ENCODE results near the gene CPXM2.
A peak's percentile ranks its signal among the peaks of the same experiment; 100 is the strongest.

Gene CPXM2

DNA sequence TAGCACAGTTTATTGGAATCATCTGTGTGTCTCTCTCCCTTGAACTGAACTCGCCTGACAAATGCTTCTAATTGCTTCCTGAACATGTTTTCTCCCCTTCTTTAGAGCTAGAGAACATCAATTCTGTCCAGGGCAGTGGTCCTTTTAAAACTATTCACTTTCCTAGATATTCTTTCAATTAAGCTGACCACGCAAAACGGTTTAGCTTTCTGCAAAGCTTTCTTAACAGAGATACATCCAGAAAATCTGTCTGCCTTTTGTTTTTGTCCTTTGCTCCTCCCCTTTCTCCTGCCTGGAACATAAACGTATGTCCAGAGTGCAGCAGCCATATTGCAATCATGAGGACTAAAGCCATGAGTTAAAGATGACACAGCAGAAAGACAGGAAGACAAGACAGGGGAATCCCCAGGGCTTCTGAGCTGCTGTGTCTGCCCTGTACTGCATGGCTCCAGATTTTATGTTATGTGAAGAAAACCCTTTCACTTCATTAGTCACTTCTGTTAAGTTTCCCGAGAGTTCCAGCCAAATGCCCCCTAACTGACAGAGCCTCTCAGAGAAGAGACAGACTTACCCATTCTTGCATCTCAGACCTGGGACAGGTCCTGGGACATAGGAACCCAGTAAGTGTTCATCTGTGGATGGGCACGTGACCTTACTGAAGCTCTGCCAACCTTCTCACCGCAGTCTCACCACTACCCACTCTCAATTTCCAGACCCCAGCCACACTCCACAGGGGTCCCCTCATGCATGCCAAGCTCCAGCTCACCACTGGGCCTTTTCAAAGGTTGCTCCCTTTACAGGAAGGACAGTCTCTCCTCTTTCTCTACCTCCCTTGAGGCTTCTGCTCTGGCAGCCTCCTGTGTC is 35.0 kb upstream of the CPXM2 start:
- H4K20me1 ChIP-seq = no peaks in the 10 kb centered on the region
- peaks cover 26% of the 10 kb centered on the region for H3K9me3 ChIP-seq
- TF ChIP-seq Cebpa-rat (IDR thresholded peaks at IDR 0.05) = no peak
- no peaks in the 10 kb centered on the region for H3K27me3 ChIP-seq
- no peak overlapping the region for H3K4me3 ChIP-seq
- H3K27ac ChIP-seq = no peak overlapping the region
- H3K4me2 ChIP-seq = peak overlapping the region; percentile 46
- H3K9ac ChIP-seq = no peak overlapping the region
- no peaks in the 10 kb centered on the region for H3K36me3 ChIP-seq
- peaks cover 26% of the 10 kb centered on the region for H3K4me1 ChIP-seq

DNA sequence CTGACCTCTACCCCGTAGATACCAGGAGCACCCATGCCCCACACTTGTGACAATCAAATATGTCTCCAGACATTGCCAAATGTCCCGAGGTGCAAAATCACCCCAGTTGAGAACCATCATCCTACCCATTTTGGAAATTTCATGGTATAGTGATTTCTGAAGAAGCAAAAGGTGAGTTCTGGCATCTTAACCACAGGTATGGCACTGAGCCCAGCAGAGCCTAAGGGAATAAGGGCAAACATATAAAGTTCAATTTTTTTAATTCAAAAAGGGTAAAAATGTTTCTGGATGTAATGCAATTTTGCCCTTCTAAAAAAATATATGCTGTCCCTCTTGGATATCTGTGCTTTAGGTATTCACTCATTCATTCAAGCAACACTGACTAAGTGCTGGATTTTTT is 30.5 kb upstream of the CPXM2 start:
- TF ChIP-seq Cebpa-rat (IDR thresholded peaks at IDR 0.05) = no peak
- no peaks in the 10 kb centered on the region for H3K36me3 ChIP-seq
- no peaks in the 10 kb centered on the region for H3K27me3 ChIP-seq
- no peak overlapping the region for H3K4me3 ChIP-seq
- H3K9me3 ChIP-seq = peaks cover 24% of the 10 kb centered on the region
- no peaks in the 10 kb centered on the region for H4K20me1 ChIP-seq
- H3K4me2 ChIP-seq = no peak overlapping the region
- H3K27ac ChIP-seq = no peak overlapping the region
- peaks cover 11% of the 10 kb centered on the region for H3K4me1 ChIP-seq
- H3K9ac ChIP-seq = no peak overlapping the region

DNA sequence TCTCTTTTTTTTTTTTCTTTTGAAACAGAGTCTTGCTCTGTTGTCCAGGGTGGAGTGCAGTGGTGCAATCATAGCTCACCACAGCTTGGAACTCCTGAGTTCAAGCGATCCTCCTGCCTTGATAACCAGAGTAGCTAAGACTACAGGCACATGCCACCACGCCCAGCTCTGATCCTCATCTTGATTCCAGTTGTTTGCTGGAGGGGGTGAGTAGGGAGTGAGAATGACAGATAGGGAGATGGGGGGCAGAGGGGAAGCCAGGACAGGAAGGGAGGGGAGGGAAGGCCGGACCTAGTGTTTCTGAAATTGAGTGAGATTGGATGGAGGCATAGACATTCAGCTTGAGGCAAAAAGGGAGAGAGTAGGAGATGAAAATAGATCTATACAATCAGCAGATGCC is 25.2 kb upstream of the CPXM2 start:
- Histone ChIP-seq H4K20me1 (no peaks in the 10 kb centered on the region), H3K27me3 (no peaks in the 10 kb centered on the region), H3K27ac (no peak overlapping the region), H3K9me3 (peaks cover 24% of the 10 kb centered on the region), H3K36me3 (no peaks in the 10 kb centered on the region), H3K9ac (no peak overlapping the region), H3K4me1 (peaks cover 24% of the 10 kb centered on the region), H3K4me2 (no peak overlapping the region), H3K4me3 (no peak overlapping the region)
- no peak for TF ChIP-seq Cebpa-rat (IDR thresholded peaks at IDR 0.05)

DNA sequence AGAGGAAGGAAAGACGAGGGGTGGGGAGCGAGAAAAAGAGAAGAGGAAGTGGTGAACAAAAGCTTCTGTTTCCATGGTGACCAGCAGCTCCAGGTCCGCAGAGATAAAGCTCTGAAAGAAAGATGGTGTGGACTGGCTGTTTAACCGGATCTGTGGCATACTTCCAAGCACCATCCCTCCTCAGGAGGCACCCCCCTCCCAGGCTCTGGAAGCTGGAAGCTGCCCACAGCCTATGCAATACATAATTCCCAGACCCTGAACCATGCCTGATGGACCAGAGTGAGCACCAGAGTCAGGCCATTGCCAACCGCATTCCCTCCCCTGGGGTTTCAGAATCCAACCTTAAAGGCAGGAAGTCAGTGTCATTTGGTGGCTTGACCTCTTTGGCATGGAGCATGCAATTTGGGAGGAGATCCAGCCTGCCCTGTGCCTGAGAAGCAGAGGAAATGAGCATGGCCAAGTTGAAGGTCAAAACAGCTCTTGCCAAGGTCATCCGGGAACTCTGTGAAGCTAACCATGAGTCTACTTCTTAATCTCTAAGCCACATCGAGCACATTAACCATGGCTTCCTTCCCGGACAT is 22.2 kb upstream of the CPXM2 start:
- H3K4me2 ChIP-seq = peak overlapping the region; percentile 74
- no peak for TF ChIP-seq Cebpa-rat (IDR thresholded peaks at IDR 0.05)
- no peaks in the 10 kb centered on the region for H3K27me3 ChIP-seq

DNA sequence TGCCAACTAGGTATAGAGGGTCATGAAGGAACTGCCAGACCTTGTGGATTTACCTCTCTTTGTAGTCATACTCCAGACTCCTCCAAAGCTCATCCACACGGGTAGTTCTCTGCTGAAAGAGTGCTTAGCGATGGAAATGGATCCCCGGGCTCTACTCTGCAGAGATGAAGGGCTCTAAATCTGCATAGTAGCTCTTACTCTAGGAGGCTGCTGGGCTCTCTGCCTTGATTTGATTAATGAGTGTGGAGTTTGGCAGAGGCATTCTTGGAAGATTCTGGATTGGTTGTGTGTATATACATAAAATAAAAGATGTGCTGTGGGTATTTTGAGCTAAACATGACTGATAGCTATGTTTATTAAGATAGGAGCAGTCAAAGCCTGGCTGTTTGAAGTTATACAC is 21.3 kb upstream of the CPXM2 start:
- H3K9ac ChIP-seq = no peak overlapping the region
- H3K27ac ChIP-seq = no peak overlapping the region
- H3K4me3 ChIP-seq = no peak overlapping the region
- H3K9me3 ChIP-seq = no peaks in the 10 kb centered on the region
- TF ChIP-seq Cebpa-rat (IDR thresholded peaks at IDR 0.05) = no peak
- H4K20me1 ChIP-seq = no peaks in the 10 kb centered on the region
- H3K36me3 ChIP-seq = no peaks in the 10 kb centered on the region
- H3K27me3 ChIP-seq = no peaks in the 10 kb centered on the region
- H3K4me2 ChIP-seq = peak overlapping the region; percentile 74
- H3K4me1 ChIP-seq = peaks cover 27% of the 10 kb centered on the region

More for the DNA sequence above, 22.2 kb upstream of the CPXM2 start:
- H3K27ac ChIP-seq = no peak overlapping the region
- no peak overlapping the region for H3K4me3 ChIP-seq
- no peaks in the 10 kb centered on the region for H3K36me3 ChIP-seq
- H4K20me1 ChIP-seq = no peaks in the 10 kb centered on the region
- H3K9ac ChIP-seq = no peak overlapping the region
- H3K9me3 ChIP-seq = peaks cover 8% of the 10 kb centered on the region
- H3K4me1 ChIP-seq = peaks cover 27% of the 10 kb centered on the region

DNA sequence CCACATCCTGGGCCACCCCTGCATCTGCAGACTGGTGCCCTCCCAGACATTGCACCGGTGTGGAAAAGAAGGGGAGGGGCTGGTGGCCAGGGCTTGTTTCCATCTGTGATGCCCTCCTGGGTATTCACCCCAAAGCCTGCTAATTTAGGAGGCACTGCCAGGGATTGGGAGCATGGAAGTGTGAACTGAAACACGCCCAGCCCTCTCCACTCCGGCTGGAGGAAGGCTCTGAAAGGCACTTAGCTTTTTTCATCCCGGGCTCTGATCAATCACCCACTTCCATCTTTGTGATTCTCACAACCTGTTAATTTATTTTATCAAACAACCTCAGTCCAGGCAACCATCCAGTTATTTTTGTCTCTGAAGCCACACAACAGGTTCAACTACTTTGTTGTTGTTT is 20.9 kb upstream of the CPXM2 start:
- Histone ChIP-seq H3K36me3 (no peaks in the 10 kb centered on the region), H4K20me1 (no peaks in the 10 kb centered on the region), H3K4me2 (peak overlapping the region; percentile 28), H3K4me1 (peaks cover 27% of the 10 kb centered on the region), H3K9me3 (no peaks in the 10 kb centered on the region), H3K27ac (no peak overlapping the region), H3K27me3 (no peaks in the 10 kb centered on the region), H3K4me3 (no peak overlapping the region), H3K9ac (no peak overlapping the region)
- TF ChIP-seq Cebpa-rat (IDR thresholded peaks at IDR 0.05) = no peak

DNA sequence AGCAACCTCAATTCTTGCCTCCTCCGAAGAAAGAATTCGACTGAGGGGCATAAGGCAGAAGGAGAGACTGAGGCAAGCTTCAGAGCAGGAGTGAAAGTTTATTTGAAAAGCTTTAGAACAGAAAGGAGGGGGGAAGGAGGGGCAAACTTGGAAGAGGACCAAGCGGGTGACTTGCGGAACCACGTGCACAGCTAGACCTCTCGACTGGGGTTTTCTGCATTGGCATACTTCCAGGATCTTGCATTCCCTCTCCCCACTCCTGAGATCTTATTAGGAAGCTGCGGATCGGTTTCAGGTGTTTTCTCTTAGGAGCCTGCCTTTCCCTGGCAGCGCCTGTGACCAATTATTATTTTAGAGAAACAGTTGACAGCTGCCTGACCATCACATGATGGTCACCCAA is 20.3 kb upstream of the CPXM2 start:
- Histone ChIP-seq H3K4me2 (no peak overlapping the region), H3K9ac (no peak overlapping the region), H4K20me1 (no peaks in the 10 kb centered on the region), H3K27me3 (no peaks in the 10 kb centered on the region), H3K4me3 (no peak overlapping the region), H3K36me3 (no peaks in the 10 kb centered on the region), H3K4me1 (peaks cover 27% of the 10 kb centered on the region), H3K27ac (no peak overlapping the region), H3K9me3 (no peaks in the 10 kb centered on the region)
- TF ChIP-seq Cebpa-rat (IDR thresholded peaks at IDR 0.05) = no peak

DNA sequence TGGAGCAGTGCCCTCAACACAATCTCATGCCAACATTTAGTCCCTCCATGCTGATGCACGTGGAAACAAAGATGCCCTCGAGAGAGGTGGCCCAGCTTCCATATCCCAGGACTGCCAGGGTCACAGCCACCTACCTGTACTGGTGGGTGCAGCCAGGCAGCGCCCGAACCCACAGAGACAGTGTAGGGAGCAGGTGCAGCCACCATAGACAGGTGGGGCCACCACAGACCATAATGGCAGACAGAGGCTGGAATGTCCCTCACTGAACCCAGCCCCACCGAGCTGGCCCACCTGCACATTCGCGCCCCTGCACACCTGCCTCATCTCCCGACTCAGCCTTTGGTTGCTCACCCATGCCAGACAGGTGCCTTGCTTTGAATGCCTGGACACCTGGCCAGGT is 18.3 kb upstream of the CPXM2 start:
- Histone ChIP-seq H3K9ac (no peak overlapping the region), H3K27ac (no peak overlapping the region), H4K20me1 (no peaks in the 10 kb centered on the region), H3K4me2 (no peak overlapping the region), H3K4me3 (no peak overlapping the region), H3K27me3 (no peaks in the 10 kb centered on the region), H3K36me3 (no peaks in the 10 kb centered on the region), H3K4me1 (peaks cover 27% of the 10 kb centered on the region), H3K9me3 (no peaks in the 10 kb centered on the region)
- TF ChIP-seq Cebpa-rat (IDR thresholded peaks at IDR 0.05) = no peak

DNA sequence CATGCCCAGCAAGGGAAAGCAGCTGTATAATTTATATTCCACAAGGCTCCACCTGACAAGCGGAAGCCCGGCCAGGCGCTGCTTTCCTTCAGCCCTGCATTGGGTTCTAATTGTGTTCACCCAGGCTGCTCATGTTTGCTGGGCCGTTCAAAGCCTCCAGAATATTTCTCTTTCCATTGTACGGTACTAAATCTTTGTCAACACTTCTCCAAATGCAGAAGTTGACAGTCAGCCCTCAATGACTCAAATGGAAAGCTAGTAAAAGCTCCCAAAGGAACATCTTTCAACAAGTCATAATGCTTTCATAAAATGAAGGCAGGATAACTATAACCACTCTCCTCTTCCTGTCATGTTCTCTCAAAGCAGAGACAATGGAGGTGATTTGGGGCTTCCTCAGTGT is 17.8 kb upstream of the CPXM2 start:
- H3K36me3 ChIP-seq = no peaks in the 10 kb centered on the region
- no peaks in the 10 kb centered on the region for H4K20me1 ChIP-seq
- H3K4me2 ChIP-seq = no peak overlapping the region
- no peaks in the 10 kb centered on the region for H3K9me3 ChIP-seq
- H3K4me1 ChIP-seq = peaks cover 27% of the 10 kb centered on the region
- no peak overlapping the region for H3K27ac ChIP-seq
- no peak overlapping the region for H3K9ac ChIP-seq
- TF ChIP-seq Cebpa-rat (IDR thresholded peaks at IDR 0.05) = no peak
- no peaks in the 10 kb centered on the region for H3K27me3 ChIP-seq
- no peak overlapping the region for H3K4me3 ChIP-seq

DNA sequence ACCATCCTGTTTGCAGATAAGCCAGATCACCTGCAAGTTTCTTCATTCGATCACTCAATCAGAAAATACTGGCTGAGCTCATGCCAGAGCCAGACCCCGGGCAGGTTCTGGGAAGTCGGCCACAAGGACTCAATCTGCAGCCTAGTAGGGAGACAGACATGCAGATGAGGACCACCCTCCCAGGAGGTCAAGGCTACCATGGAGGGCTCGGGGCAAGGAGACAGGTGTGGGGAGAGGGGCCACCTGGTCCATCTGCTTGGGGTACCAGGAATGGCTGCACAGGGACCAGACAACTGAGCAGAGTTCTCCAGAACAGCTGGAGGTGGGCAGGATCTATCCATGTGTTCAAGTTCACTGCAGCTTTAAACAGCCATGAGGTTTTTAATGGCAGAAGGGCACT is 16.8 kb upstream of the CPXM2 start:
- Histone ChIP-seq H3K9ac (no peak overlapping the region), H3K27me3 (no peaks in the 10 kb centered on the region), H3K36me3 (no peaks in the 10 kb centered on the region), H3K4me1 (peaks cover 17% of the 10 kb centered on the region), H4K20me1 (no peaks in the 10 kb centered on the region), H3K4me3 (no peak overlapping the region), H3K9me3 (no peaks in the 10 kb centered on the region), H3K27ac (no peak overlapping the region), H3K4me2 (no peak overlapping the region)
- TF ChIP-seq Cebpa-rat (IDR thresholded peaks at IDR 0.05) = no peak

Data from BLaER1 (cell line).